Measurements from ENCODE around the gene USP20.

Gene USP20

DNA sequence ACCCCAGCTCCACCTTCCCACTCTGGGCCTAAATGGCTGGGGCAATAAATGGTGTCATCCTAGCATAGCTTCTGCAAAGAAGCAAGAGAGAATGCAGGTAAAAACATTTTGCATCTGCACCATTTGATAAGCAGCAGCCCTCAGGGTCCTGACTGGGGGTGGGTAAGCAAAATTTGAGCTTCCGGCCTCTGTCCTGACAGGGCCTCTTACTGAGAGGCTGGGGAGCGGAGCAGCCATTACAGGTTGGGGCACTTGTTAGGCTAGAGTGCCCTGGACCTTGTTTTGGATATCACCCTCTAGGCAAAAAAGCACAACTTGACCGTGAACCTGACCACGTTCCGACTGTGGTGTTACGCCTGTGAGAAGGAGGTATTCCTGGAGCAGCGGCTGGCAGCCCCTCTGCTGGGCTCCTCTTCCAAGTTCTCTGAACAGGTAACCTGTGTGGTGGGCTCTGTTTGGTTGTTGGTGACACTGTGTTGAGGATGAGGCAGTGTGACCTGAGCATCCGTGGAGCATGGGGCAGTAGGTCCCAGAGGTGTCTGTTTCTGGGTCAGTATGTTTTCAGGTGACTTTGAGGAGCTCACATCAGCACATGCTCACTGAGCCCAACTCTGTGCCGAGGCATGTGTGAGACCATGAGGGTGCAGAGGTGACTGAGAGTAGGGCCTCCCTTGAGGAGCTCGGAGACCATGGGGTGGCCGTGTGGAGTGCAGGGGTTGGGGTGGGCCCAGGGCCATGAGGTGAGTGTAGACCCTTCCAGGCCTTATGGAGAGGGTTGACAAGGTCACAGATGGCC is 23.1 kb downstream of the USP20 start:
- DNase-seq = no peak

DNA sequence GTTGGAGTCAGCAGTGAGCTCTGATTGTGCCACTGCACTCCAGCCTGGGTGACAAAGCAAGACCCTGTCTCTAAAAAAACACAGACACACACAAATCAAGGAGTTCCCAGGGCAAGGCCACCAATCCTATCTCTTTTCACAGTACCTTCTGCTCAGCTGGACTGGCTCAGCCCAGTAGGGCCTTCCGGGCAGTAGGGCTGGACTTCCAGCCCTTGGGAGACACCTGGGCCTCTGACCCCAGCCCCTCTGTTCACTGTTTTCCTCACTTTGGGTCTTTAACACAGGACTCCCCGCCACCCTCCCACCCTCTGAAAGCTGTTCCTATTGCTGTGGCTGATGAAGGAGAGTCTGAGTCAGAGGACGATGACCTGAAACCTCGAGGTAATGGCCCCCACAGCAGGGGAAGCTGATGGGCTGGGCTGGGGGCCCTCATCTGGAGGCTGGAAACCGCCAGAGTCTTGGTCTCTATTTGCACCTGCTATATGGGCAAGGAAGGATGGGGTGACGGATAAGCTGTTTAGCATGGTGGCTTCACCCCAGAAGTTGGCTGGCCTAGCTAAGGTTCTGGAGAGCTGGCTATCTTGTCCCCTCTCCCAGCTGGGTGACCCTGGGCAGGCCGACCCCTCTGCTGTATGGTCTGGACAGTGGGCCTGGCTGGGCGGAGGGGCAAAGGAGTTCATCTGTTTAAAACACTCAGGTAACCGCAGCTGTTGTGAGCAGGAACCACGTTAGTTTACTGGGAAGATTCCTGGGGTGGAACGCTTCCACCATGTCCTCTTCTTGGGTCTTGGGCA is 25.6 kb downstream of the USP20 start:
- no peak for DNase-seq

DNA sequence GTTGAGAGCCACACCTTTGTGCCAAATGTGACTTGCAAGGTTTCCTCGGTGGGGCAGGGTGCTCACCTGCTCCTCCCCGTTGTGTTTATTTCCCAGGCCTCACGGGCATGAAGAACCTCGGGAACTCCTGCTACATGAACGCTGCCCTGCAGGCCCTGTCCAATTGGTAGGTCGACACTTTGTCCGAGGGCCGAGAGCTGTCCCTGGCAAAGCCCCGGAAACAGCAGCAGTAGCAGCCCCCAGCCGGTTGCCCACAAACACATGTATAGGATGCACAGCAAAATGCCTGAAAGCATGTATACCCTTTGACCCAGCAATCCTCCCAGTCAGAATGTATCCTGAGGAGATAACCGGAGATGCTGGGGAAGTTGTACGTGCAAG is 26.2 kb downstream of the USP20 start:
- DNase-seq = no peak

DNA sequence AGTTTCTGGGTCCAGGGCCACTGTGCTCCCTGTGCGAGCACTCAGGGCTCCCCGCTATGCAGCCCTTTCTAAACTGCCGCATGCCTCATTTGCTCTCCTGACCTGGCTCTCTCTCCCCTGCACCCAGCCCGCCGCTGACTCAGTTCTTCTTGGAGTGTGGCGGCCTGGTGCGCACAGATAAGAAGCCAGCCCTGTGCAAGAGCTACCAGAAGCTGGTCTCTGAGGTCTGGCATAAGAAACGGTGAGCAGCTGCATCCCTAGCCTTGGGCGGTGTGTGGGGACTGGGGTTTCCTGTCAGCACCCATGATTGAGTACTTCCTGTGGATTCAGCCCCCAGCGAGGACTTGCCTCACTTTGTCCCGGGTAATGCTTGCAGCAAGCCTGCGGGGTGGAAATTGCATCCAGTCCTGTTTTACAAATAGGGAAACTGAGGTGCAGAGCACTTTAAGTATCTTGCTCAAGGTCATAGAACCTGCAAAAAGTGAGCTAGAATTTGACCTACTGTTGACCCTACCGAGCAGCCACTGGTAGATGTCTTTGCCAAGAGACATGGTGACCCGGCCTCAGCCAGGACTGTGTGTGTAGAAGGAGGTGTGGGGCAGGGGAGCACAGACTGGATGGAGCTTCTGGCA is 27.9 kb downstream of the USP20 start:
- DNase-seq = peak in 2 of 4 experiments; percentile 24 to 34

DNA sequence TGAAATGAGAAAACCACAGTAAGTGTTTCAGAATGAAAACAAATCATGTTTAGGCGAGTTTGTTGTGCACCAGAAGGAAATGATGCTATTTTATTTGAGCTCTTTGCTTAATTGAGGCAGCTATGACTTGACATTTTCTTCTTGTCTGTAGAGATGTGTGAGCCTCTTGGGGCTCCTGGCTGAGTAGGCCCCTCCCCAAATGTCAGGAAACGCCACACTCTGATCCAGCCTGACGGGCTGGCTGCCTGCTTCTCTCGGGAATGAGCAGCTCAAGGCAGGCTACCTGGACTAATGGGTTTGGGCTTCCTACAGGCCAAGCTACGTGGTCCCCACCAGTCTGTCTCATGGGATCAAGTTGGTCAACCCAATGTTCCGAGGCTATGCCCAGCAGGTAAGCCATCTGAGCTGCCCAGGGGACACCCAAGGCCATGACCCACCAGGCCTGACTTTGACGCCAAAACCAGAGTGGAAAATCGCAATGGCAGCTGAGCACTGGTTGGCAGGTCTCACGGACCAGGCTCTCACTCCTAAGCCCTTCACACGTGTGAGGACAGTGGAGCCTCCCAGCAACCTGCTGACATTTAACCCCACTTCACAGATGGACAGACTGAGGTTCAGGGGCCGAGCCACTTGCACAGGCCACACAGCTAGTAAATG is 29.9 kb downstream of the USP20 start:
- no peak for DNase-seq

DNA sequence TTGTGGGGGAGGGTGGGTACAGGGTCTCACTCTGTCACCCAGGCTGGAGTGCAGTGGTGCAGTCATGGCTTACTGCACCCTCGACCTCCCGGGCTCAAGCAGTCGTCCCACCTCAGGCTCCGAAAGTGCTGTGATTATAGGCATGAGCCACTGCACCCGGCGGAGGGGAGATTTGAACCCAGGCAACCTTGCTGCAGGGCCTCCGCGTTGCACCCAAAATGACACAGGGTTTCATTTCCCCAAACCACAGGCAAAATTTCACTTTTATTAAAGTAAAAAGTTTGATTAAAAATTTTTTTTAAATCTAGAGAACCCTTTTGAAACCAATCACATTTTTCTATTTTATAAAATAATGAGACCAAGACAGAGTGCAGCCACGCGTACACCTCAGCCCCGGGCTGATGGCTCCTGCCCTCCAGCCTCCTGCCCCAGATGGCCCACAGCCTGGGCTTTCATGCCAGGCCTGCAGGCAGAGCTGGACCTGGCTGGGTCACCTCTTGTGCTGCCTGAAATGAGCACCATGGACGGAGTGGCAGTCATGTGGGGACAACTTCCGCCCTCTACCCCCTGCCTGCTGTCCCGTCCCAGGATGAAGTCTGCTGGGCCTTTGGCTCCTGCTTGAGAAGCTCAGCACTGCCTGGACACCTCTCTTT is 30.5 kb downstream of the USP20 start:
- no peak for DNase-seq

DNA sequence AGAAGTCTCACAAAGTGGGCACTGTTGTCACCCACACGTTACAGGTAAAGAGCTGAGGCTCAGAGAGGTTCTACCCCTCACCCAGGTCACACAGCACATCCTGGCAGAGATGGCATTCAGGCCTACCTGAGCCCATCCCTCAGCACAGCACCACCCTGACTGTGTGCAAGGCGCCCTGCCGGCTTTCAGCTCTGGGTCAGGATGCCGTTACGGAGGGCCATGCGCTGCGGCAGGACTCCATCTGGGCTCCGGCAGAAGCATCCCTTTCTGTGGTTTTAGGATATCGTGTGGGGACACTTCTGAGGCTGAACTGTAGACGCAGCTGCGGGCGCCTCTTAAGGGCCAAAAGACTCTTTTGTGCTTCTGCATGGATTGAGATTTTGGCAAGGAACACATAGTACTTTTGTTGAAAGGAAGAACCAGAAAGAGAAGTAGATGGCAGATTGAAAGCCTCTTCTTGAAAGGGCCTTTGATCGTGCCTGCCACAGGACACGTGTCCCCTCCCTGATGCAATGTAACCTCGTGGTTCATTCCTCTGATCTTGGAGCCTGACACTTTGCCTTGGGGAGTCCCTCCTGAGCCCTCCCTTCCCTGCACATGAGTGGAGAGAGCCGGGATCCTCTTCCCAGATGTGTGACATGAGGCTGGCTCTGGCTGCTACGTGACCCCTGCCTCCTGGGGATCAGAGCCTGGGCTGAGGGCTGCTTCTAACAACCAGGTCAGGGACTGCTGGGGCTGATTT is 31.3 kb downstream of the USP20 start:
- DNase-seq = peak in 2 of 4 experiments; percentile 21 to 37

DNA sequence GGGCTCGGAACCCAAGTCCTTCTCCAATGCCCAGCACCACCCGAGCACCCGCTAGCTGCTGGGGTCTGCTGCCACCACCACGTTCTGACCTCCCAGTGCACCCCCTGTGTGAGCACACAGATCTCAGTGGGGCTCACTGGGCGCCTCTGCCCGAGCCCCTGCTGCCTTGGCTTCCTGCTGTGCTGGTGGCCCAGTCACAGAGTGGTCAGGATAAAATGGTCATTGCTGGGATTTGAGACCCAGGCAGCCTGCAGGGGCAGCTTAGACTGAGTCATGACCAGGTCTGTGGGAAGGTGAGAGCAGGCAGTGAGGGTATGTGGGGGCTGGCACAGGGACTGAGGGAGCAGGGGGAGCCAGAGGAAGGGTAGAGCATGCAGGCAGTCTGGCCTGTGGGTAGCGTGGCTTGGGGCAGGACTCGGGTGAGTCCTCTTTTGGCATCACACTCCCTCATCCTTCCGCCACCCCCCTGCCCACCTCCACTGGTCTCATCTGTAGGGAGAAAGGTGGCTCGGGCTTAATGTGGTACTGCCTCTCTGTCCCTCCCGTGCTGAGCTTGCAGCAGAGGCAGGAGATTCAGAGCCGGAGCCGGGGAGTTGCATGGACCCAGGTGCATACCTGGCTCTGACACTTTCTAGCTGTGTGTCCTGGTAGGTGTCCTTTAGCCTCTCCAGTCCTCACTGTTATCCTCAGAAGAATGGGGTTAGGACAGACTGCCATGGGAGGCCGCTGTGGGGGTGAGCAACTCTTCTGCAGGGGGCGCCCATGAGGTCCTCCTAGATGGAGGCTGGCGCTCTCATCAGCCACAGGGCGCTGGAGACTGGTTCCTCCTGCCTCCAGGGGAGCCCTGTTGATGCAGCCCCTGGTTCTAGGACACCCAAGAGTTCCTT is 32.1 kb downstream of the USP20 start:
- DNase-seq = no peak

DNA sequence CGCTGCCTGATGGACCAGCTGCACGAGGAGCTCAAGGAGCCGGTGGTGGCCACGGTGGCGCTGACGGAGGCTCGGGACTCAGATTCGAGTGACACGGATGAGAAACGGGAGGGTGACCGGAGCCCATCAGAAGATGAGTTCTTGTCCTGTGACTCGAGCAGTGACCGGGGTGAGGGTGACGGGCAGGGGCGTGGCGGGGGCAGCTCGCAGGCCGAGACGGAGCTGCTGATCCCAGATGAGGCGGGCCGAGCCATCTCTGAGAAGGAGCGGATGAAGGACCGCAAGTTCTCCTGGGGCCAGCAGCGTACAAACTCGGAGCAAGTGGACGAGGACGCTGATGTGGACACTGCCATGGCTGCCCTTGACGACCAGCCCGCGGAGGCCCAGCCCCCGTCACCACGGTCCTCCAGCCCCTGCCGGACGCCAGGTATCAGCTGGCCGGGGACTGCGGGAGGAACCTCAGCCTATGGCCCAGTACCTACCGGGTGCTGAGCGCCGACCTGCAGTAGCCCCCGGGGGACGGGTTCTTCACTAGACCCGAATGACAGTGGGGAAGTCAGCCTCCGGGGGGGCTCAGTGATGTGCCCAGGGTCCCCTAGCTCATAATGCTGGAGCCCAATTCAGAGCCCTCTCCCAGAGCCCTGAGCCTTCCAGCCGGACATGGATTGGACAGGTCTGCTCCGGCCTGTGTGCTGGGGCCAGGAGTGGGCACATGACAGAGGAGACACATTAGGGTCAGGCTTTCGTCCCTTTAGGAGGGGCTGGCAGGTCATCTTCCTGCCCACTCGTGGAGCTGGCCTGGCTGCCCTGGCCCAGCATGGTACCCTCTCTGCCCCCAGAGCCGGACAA is 33.0 kb downstream of the USP20 start:
- no peak for DNase-seq

DNA sequence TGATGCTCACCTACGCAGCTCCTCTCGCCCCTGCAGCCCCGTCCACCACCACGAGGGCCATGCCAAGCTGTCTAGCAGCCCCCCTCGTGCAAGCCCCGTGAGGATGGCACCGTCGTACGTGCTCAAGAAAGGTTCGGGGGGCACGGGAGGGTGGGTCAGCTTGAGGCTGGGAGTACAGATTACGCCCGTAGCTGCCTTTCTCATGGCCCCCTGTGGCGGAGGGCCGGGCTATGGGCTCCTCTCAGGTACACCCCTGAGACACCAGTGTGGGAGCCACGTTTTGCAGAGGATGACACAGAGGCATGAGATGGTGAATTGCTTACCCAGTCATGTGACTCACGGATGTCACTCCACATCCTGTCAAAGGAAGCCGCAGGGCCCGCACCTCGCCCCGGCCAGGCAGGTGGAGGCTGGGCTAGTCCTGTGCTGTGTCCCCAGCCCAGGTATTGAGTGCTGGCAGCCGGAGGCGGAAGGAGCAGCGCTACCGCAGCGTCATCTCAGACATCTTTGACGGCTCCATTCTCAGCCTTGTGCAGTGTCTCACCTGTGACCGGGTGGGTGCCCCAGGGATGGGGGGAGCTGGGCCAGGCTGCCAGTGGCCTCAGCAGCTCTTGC is 33.7 kb downstream of the USP20 start:
- DNase-seq = peak; percentile 32 to 85 (median 69)

DNA sequence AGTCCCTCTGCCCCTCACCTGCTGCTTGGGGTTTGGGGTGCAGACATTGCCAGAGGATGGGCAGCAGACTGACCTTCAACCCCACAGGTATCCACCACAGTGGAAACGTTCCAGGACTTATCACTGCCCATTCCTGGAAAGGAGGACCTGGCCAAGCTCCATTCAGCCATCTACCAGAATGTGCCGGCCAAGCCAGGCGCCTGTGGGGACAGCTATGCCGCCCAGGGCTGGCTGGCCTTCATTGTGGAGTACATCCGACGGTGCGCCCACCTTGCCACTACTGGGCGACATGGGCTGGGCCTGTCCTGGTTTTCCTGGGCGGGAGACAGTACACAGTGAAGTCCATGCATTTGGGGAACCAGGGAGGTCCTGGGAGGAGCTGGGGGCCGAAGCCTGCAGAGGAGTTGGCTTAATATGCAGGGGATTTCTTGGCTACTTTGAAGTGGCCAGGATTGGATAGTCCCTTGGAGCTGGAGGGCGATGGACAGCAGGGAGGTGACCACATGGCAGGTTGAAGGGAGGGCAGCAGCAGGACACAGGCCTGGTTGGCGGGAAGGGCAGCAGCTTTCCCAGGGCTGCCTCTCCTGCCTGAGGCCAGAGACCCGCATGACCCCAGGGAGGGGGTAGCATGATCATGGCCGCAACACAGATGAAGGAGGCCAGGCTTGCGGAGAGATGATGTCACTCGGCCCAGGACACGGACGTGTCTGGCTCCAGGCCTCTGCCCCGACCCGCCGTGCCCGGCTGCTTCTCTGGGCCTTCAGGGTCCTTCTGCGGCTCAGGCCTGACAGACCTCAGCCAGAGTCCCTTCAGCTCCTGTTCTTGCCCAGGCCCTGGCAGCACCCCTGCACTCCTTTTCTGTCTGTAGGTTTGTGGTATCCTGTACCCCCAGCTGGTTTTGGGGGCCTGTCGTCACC is 34.6 kb downstream of the USP20 start:
- no peak for DNase-seq

DNA sequence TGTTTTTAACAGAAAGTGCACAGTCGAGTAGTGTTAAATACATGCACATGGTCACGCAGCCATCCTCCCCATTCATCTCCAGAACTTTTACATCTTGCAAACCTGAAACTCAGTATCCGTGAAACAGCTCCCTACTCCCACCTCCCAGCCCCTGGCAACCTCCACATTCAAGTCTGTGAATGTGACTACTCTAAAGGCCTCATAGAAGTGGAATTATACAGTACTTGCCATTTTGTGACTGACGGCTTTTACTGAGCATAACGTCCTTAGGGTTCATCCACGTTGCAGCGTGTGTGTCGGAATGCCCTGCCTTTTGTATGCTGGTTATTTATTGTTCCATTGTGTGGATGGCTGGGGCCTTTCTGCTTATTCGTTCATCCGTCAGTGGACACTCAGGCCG is 35.8 kb downstream of the USP20 start:
- no peak for DNase-seq

DNA sequence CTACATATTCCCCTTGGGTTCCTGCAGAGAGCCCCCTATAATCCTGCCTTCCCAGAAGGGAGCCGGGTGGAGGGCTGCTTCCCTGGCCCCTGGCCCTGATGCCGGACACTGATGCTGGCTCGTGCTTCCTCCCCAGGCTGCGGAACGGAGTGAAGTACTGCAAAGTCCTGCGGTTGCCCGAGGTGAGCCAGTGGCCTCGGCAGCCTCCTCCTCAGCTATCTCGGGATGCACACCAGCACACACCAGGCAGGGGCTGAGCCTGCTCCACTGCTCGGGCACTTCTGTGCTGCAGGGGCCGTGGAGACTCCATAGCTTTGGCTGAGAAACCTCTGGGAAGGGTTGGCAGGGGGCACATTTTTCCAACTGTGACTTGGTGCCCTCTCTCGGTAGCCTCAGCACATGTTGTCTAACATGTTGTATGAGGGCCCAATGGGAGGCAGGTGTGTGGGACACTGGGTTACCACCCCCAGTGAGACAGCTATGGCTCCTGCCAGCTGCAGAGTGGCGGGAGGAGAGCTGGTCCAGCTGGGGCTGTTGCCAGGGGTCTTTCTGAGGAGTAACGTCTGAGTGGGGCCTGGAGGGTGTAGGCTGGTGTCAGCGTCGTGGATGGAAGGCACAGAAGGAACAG is 38.4 kb downstream of the USP20 start:
- no peak for DNase-seq

DNA sequence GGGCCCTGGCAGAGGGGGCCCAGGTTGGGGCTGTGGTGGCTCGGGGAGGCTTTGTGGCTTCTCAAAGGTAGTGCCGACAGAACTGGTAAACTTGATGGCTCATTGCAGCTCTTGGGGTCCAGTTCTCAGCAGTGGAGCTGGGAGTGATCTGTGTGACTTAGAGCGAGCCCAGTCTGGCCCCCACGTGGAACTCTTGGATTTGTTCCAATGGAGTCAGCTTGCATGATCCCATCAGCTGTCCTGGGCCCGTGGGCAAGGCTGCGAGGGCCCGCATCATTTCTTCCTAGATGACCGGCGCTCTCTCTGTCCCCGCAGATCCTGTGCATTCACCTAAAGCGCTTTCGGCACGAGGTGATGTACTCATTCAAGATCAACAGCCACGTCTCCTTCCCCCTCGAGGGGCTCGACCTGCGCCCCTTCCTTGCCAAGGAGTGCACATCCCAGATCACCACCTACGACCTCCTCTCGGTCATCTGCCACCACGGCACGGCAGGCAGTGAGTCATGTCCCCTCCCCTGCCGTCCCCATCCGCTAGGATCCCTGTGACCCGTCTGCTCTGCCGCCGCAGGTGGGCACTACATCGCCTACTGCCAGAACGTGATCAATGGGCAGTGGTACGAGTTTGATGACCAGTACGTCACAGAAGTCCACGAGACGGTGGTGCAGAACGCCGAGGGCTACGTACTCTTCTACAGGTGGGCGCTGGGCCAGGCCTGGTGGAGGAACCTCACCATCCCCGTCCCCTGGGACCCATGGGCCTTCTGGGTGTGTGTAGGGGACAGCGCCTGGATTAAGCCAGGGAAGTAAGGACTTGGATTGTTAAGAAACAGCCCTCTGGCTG is 39.2 kb downstream of the USP20 start:
- no peak for DNase-seq

DNA sequence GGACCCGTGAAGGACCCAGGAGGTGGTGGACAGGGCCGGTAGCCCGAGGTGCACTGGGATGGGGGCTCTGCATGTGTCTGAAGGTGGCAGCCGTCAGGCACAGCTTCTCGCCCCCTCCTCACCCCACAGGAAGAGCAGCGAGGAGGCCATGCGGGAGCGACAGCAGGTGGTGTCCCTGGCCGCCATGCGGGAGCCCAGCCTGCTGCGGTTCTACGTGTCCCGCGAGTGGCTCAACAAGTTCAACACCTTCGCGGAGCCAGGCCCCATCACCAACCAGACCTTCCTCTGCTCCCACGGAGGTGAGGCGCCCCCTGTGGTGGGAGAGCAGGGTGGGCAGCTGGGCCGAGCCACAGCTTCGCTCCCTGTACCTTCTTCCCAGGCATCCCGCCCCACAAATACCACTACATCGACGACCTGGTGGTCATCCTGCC is 39.9 kb downstream of the USP20 start:
- DNase-seq = no peak

DNA sequence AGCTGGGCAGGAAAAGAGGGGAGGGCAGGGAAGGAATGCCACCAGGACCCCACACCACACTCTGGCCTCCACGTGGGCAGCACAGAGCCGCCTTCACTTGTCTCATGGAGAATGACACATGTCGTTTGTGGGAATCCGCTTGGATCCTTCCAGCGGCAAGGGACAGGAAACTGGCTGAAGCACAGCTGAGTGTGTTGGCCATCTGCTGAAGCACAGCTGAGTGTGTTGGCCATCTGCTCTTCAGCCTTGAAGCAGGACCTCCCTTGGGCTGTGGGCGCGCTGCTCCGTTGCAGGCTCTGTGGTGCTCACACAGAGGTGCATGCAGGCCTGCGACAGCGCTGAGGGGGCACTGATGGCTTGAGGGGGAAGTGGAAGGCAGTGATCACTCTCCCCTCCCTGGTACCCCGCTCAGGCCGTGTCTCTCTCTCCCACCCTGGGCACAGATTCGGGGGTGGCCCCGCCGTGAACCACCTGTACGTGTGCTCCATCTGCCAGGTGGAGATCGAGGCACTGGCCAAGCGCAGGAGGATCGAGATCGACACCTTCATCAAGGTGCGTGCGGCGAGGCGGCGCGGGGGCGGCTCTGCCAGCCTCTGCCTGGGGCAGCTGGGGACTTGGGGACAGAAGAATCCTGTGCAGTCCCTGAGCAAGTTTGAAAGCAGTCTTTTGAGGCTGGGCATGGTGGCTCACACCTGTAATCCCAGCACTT is 40.6 kb downstream of the USP20 start:
- no peak for DNase-seq

Measured in activated naive CD4-positive, alpha-beta T cell (primary cell).